IPS-11a (cell line): ENCODE measurements around the gene DOCK3.
"Not testable (repeated sequence)": the region's sequence is repeated elsewhere in the genome, so short reads cannot be mapped to it uniquely, and the experiment has no call there.

Source experiments
- H3K4me3 ChIP-seq: one replicate; pipeline ENCODE4 v1.5.1; 2013; ENCODE audit warnings: low read depth, low read length, control low read depth

DOCK3 gene

GRCh38 chr3:51279448-51279847 lies 604.7 kb downstream of the DOCK3 start:
- H3K4me3 ChIP-seq: no peak overlapping the region

- no peak overlapping the region for H3K4me3 ChIP-seq
Observed at GRCh38 chr3:51280176-51280575, 605.4 kb downstream of the DOCK3 start.

- no peak overlapping the region for H3K4me3 ChIP-seq
Observed at GRCh38 chr3:51282931-51283330, 608.2 kb downstream of the DOCK3 start.

DNA sequence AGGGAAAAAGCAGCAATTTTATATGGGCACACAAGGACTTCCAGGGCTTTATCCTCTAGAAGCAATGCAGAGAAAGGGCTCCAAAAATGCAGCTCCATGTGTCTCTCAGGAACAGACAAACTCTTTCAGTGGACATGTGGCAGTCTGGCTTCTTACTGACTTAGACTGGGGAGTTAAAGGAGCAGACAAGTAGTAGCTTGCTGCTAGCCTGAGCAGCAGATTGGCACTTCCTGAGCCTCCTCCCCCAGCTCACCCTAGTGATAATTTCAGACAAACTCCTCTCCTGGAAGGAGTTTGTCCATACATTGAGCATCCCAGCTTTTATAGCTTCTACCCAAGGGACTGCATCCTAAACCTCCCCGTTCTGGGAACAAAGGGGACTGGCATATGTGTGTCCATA lies 608.7 kb downstream of the DOCK3 start:
- no peak overlapping the region for H3K4me3 ChIP-seq

DNA sequence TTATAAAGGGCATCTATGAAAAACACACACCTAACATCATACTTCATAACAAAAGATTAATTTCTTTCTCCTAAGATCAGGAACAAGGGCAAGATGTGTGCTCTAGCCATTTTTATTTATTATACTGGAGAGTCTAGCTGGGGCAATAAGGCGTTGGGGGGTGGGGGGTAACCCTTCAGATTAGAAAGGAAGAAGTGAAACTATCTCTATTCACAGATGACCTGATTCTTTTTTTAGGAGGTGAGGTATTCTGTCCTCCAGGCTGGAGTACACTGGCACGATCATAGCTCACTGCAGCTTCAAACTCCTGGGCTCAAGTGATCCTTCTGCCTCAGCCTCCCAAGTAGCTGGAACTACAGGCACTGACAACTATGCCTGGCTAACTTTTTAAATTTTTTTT lies 620.9 kb downstream of the DOCK3 start:
- H3K4me3 ChIP-seq: no peak overlapping the region

- H3K4me3 ChIP-seq: no peak overlapping the region
Observed at GRCh38 chr3:51297333-51297732, 622.6 kb downstream of the DOCK3 start.

DNA sequence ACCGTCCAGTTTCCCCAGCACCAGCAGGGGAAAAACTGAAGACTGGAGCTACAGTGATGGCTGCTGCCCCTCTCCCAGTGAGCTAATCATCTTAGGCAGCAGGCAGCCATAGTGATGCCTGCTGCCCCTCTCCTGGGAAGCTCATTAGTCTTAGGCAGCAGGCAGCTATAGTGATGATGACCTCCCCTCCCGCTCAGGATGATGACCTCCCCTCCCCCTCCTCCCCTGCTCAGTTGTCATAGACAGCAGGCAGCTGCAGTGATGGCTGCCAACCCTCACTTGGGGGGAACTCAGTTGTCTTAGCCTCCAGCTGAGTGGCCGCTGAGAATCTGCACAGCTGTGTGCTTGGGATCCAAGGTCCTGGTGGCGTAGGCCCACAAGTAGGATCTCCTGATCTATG lies 629.5 kb downstream of the DOCK3 start:
- no peak overlapping the region for H3K4me3 ChIP-seq

GRCh38 chr3:51306093-51306492 lies 631.4 kb downstream of the DOCK3 start:
- no peak overlapping the region for H3K4me3 ChIP-seq

- no peak overlapping the region for H3K4me3 ChIP-seq
Observed at GRCh38 chr3:51307458-51307857, 632.7 kb downstream of the DOCK3 start.

GRCh38 chr3:51307945-51308607 lies 633.3 kb downstream of the DOCK3 start:
- not testable (repeated sequence) for H3K4me3 ChIP-seq

- no peak overlapping the region for H3K4me3 ChIP-seq
Observed at GRCh38 chr3:51311055-51311454, 636.3 kb downstream of the DOCK3 start.

DNA sequence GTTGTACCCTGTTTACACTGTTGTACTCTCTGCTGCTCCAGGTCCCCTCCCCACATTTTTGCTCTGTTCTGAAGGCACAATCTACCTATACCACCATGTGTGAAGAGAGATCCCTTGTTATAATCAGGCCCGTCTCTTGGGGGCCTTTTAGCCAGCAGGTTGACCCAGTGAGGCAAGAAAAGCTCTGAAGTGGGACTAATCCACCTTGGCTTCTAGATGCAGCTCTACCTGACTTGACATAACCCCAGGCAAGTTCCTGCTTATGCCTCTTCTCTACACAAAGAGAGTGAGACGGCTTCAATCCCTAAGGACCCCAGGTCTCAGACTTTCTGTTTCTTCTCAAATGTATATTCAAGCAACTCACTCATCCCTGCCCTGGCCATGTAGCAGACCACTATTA lies 653.5 kb downstream of the DOCK3 start:
- H3K4me3 ChIP-seq: no peak overlapping the region

DNA sequence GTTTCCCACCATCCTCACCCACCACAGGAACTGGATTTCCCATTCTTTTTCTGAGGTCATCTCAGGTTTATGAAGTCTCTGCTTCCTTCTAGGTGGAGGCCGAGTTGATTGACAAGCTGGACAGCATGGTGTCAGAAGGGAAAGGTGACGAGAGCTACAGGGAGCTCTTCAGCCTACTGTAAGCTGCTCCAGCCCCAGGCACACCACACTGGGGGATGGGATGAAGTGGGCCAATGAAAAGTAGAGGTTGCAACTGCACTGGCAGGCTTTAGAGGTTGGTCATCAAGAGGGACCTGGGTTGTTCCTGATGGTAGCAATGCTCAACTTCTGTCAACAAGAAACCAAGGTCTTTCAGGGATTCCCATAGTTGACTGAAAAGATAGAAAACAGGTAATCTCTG lies 655.3 kb downstream of the DOCK3 start:
- no peak overlapping the region for H3K4me3 ChIP-seq

DNA sequence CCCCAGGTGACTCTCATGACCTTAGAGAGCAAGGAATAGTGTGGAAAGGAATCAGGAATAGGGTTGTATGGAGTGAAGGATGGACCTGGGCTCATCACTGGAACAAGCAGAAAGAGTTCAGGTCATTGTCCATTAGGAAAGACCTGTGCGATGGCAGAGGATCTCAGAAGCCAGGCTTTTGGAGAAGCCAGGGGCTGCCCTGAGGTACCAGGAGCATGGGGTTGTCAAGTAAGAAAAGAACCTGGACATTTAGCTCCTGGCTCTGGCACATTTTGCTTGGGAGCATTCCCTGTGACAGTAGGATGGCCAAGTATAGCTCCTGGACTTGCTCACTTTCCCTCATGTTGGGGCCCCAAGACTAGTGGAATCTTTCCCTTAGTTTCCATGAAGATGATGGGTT lies 657.4 kb downstream of the DOCK3 start:
- no peak overlapping the region for H3K4me3 ChIP-seq

GRCh38 chr3:51333021-51333420 lies 658.3 kb downstream of the DOCK3 start:
- H3K4me3 ChIP-seq: no peak overlapping the region

- H3K4me3 ChIP-seq: no peak overlapping the region
Observed at GRCh38 chr3:51336261-51336660, 661.5 kb downstream of the DOCK3 start.

DNA sequence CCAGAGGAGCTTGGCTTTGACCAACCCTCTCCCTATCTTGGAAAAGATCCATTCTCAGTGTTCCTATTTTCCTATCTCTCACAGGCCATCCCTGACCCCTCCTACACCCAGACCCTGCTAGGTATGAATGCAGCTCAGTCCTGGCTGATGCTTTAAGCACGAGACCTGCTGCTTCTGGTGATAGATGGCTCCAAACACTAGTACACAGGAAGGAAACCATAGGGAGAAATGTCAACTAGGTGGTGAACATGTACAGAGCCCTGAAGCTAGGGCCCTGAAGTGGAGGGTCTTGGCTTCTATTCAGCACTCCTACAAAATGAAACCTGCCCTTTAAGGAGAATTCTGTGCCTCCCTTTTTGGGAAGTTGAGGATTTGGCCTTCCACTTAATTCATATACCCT lies 662.9 kb downstream of the DOCK3 start:
- no peak overlapping the region for H3K4me3 ChIP-seq

GRCh38 chr3:51338632-51339031 lies 663.9 kb downstream of the DOCK3 start:
- H3K4me3 ChIP-seq: no peak overlapping the region

DNA sequence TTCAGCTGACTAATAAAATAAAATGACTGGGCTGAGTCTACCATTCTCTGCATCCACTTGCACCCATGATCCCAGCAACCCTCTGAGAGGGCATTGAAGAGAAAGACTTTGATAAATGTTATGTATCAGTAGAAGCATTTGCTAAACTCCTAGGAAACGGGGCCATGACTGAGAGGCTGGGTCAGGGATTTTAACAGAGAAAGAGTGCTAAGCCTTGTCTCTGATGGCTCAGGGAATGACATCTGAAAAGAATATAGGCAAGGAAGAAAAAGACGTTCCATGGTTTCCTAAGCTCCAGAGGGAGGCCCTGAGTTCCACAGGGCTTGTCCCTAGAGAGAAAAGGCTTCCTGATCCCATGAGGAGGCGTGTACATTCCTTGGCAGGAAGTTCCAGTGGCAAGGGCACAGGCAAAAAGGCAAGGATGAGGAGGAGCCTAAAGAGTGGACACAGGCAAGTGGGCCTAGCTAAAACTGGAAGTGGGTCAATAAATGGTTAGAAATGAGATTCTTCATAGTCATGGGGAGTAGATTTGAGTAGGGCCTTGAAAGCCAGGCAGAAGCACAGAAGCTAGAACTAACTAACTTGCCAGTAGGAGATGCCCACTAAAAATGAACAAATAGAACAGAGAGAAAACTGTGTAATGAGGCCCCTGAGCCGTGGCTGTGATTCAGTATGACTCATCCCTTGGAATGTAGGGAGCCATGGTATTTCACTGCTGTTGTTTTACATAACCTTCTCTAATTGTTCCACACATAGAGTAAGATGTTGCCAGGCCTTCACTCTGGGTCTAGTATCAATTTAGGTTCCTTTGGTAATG lies 665.5 kb downstream of the DOCK3 start:
- no peak overlapping the region for H3K4me3 ChIP-seq

- H3K4me3 ChIP-seq: no peak overlapping the region
Observed at GRCh38 chr3:51340989-51341636, 666.4 kb downstream of the DOCK3 start.

GRCh38 chr3:51343918-51344687 lies 669.4 kb downstream of the DOCK3 start:
- no peak overlapping the region for H3K4me3 ChIP-seq
